ENCODE data around the gene NLRC5. TPM values are rescaled to one million over a fixed set of nuclear protein-coding genes. Genes with fewer than 3 reads are reported as not detected.

Gene NLRC5
- total RNA-seq, 1 experiment from 2014 or later, result 29.7 TPM

GRCh38 chr16:57133031-57133430, 143.7 kb downstream of the NLRC5 start:
- ChIA-PET POLR2A (ENCODE audit: unreplicated experiment) (no interaction called here), CTCF (no interaction called here)
- H3K4me1 ChIP-seq (replicated peaks; ENCODE audit: insufficient read depth), result peaks cover 5% of the 10 kb centered on the region; the same call in 1 of the 2 replicates
- TF ChIP-seq CTCF (conservative IDR thresholded peaks at IDR 0.05), result no peak
- no peak for TF ChIP-seq EZH2 (IDR thresholded peaks at IDR 0.05; ENCODE audit: low read depth)
- H2AFZ ChIP-seq, result no peak overlapping the region
- intact Hi-C loops (cut with micrococcal nuclease; ENCODE audit: unreplicated experiment), result no loop called here
- no TSS peak for BruUV-seq (replicated peaks)
- DNase-seq, result no peak
- no peak overlapping the region for H3K4me3 ChIP-seq
- H3K9me2 ChIP-seq (ENCODE audit: insufficient read depth), result no peaks in the 10 kb centered on the region
- no peaks in the 10 kb centered on the region for H3K36me3 ChIP-seq (ENCODE audit: low read depth)
- H3F3A ChIP-seq (ENCODE audit: insufficient read depth, low read depth), result no peaks in the 10 kb centered on the region
- no peak overlapping the region for H3K27ac ChIP-seq
- no peaks in the 10 kb centered on the region for H4K20me1 ChIP-seq (ENCODE audit: insufficient read depth)
- no peaks in the 10 kb centered on the region for H3K27me3 ChIP-seq (ENCODE audit: insufficient read depth, low read depth)
- no peaks in the 10 kb centered on the region for H3K79me2 ChIP-seq (ENCODE audit: low read depth)
- no peak overlapping the region for H3K4me2 ChIP-seq
- no peaks in the 10 kb centered on the region for H3K9me3 ChIP-seq (ENCODE audit: insufficient read depth, low read depth)

Other genes with a start within 250 kb of the NLRC5 start
- gene SLC12A3, start 124.3 kb upstream of the NLRC5 start, total RNA-seq (2021), result 0.26 and 0.70 TPM in 2 replicates
- gene HERPUD1, start 57.4 kb upstream of the NLRC5 start, total RNA-seq (2021), result 23.5 and 35.3 TPM in 2 replicates
- gene CETP, start 27.6 kb upstream of the NLRC5 start, total RNA-seq (2021), result not detected in 2 replicates
- 34.7 and 35.2 TPM in 2 replicates for gene CPNE2, start 103.0 kb downstream of the NLRC5 start, total RNA-seq (2021)
- gene PSME3IP1, start 196.5 kb downstream of the NLRC5 start, total RNA-seq (2021), result 92.4 and 121 TPM in 2 replicates
- gene RSPRY1, start 196.8 kb downstream of the NLRC5 start, total RNA-seq (2021), result 26.2 and 26.3 TPM in 2 replicates

Measured in PC-9 (cell line).